ENCODE measurements around the gene ASB10. TPM values are rescaled to one million over a fixed set of nuclear protein-coding genes. Genes with fewer than 3 reads are reported as not detected.

ASB10 gene
- total and polyA plus RNA-seq, 2 of the 13 experiments (the other 11 are each of a cell fraction or from before 2014, with no cell fraction given), result not detected

DNA sequence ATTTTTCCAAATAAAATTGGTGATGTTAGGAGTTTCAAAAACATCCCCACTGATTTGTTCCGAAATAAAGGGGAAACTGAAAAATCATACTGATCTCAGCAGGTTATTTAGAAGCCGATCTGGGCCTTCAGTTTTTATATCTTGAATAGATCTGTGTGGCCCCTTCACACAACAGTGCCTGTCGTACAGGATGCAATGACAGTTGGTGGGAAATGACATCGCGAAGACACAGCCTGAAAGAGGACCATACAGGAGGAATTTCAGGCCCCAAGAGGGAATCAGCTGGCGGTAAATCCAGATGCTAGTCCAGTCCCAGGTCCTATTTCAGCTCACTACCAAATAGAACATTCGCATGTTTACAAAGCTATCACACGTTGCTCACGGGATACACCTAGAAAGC, 20.3 kb upstream of the ASB10 start:
- no peak for DNase-seq (ENCODE audit: low spot score)
- intact Hi-C loops (cut with micrococcal nuclease; ENCODE audit: unreplicated experiment), result no loop called here
- Histone ChIP-seq H3K36me3 (replicated peaks in 1 of 2; ENCODE audit: control insufficient read depth in 1 of 2, insufficient read depth in 2 of 2, low read length in 2 of 2) (no peaks in the 10 kb centered on the region), H4K20me1 (ENCODE audit: insufficient read depth, low read length) (0 out of 2 replicates have a peak, but pooled peaks cover 3% of the 10 kb centered on the region), H3K4me1 (ENCODE audit: insufficient read depth, low read length) (no peaks in the 10 kb centered on the region), H3K79me2 (ENCODE audit: insufficient read depth, low read length) (no peaks in the 10 kb centered on the region), H3K4me3 (replicated peaks in 1 of 3; ENCODE audit: insufficient read depth in 1 of 3, low read depth in 2 of 3, low read length in 3 of 3) (no peak overlapping the region), H2AFZ (ENCODE audit: low read length) (no peak overlapping the region), H3K4me2 (ENCODE audit: low read depth, low read length) (no peak overlapping the region), H3K27me3 (ENCODE audit: control insufficient read depth in 1 of 2, insufficient read depth in 2 of 2, low read length in 2 of 2) (peaks cover 4 to 59% of the 10 kb centered on the region in 2 experiments), H3K9me3 (ENCODE audit: low read length) (no peaks in the 10 kb centered on the region), H3K27ac (ENCODE audit: extremely low read length, insufficient read depth, low read length) (no peak overlapping the region), H3K9ac (ENCODE audit: insufficient read depth, low read depth, low read length) (no peak overlapping the region)
- no peak for ATAC-seq
- no peak for FAIRE-seq
- in situ Hi-C loops (cut with HindIII; ENCODE audit: extremely low pct_ligation_motif_present, low pct_unique_long_range_greater_than_20kb), result no loop called here
- POLR2A ChIA-PET, result no interaction called here
- BruUV-seq (replicated peaks), result no TSS peak
- TF ChIP-seq, protein P1, sequence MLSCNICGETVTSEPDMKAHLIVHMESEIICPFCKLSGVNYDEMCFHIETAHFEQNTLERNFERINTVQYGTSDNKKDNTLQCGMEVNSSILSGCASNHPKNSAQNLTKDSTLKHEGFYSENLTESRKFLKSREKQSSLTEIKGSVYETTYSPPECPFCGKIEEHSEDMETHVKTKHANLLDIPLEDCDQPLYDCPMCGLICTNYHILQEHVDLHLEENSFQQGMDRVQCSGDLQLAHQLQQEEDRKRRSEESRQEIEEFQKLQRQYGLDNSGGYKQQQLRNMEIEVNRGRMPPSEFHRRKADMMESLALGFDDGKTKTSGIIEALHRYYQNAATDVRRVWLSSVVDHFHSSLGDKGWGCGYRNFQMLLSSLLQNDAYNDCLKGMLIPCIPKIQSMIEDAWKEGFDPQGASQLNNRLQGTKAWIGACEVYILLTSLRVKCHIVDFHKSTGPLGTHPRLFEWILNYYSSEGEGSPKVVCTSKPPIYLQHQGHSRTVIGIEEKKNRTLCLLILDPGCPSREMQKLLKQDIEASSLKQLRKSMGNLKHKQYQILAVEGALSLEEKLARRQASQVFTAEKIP (CRISPR knock-in tag; IDR thresholded peaks at IDR 0.05; ENCODE audit: borderline replicate concordance), result no peak
- TF ChIP-seq NFIB (CRISPR knock-in tag; IDR thresholded peaks at IDR 0.05; ENCODE audit: borderline replicate concordance) (no peak), KLF9 (CRISPR knock-in tag; IDR thresholded peaks at IDR 0.05; ENCODE audit: low read depth) (no peak), HHEX (CRISPR knock-in tag; IDR thresholded peaks at IDR 0.05) (no peak), ZNF709 (CRISPR knock-in tag; IDR thresholded peaks at IDR 0.05) (no peak), HNF4A (CRISPR knock-in tag; IDR thresholded peaks at IDR 0.05) (no peak), TCF12 (IDR thresholded peaks at IDR 0.05) (no peak), TCF12 (CRISPR knock-in tag; IDR thresholded peaks at IDR 0.05) (no peak), ZNF354B (CRISPR knock-in tag; IDR thresholded peaks at IDR 0.05) (no peak), BORCS8-MEF2B (CRISPR knock-in tag; IDR thresholded peaks at IDR 0.05) (no peak), U2AF2 (IDR thresholded peaks at IDR 0.05; ENCODE audit: low read depth, low read length) (no peak), ZNF777 (CRISPR knock-in tag; IDR thresholded peaks at IDR 0.05) (no peak), SP1 (IDR thresholded peaks at IDR 0.05) (no peak), SP1 (CRISPR knock-in tag; IDR thresholded peaks at IDR 0.05) (no peak), KLF11 (CRISPR knock-in tag; IDR thresholded peaks at IDR 0.05) (no peak), HOXA7 (CRISPR knock-in tag; IDR thresholded peaks at IDR 0.05) (no peak)
- TF ChIP-seq, protein P2, sequence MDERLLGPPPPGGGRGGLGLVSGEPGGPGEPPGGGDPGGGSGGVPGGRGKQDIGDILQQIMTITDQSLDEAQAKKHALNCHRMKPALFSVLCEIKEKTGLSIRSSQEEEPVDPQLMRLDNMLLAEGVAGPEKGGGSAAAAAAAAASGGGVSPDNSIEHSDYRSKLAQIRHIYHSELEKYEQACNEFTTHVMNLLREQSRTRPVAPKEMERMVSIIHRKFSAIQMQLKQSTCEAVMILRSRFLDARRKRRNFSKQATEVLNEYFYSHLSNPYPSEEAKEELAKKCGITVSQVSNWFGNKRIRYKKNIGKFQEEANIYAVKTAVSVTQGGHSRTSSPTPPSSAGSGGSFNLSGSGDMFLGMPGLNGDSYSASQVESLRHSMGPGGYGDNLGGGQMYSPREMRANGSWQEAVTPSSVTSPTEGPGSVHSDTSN (CRISPR knock-in tag; IDR thresholded peaks at IDR 0.05), result no peak
- TF ChIP-seq, protein P3, sequence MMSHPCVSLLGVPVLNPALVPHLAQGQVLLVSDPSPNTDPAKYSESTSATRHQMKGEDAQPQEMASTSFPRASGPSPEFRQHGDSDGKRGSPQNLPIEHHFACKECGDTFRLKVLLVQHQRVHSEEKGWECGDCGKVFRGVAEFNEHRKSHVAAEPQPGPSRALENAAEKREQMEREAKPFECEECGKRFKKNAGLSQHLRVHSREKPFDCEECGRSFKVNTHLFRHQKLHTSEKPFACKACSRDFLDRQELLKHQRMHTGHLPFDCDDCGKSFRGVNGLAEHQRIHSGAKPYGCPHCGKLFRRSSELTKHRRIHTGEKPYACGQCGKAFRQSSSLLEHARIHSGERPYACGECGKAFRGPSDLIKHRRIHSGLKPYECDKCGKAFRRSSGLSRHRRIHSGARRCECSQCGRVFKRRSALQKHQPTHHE (CRISPR knock-in tag; IDR thresholded peaks at IDR 0.05; ENCODE audit: borderline replicate concordance), result no peak
- TF ChIP-seq, protein P4, sequence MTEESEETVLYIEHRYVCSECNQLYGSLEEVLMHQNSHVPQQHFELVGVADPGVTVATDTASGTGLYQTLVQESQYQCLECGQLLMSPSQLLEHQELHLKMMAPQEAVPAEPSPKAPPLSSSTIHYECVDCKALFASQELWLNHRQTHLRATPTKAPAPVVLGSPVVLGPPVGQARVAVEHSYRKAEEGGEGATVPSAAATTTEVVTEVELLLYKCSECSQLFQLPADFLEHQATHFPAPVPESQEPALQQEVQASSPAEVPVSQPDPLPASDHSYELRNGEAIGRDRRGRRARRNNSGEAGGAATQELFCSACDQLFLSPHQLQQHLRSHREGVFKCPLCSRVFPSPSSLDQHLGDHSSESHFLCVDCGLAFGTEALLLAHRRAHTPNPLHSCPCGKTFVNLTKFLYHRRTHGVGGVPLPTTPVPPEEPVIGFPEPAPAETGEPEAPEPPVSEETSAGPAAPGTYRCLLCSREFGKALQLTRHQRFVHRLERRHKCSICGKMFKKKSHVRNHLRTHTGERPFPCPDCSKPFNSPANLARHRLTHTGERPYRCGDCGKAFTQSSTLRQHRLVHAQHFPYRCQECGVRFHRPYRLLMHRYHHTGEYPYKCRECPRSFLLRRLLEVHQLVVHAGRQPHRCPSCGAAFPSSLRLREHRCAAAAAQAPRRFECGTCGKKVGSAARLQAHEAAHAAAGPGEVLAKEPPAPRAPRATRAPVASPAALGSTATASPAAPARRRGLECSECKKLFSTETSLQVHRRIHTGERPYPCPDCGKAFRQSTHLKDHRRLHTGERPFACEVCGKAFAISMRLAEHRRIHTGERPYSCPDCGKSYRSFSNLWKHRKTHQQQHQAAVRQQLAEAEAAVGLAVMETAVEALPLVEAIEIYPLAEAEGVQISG (CRISPR knock-in tag; IDR thresholded peaks at IDR 0.05), result no peak
- TF ChIP-seq, protein P5, sequence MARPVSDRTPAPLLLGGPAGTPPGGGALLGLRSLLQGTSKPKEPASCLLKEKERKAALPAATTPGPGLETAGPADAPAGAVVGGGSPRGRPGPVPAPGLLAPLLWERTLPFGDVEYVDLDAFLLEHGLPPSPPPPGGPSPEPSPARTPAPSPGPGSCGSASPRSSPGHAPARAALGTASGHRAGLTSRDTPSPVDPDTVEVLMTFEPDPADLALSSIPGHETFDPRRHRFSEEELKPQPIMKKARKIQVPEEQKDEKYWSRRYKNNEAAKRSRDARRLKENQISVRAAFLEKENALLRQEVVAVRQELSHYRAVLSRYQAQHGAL (CRISPR knock-in tag; IDR thresholded peaks at IDR 0.05; ENCODE audit: not compliant biosample characterization), result no peak
- WGBS (ENCODE audit: low lambda C conversion rate), result 39% methylated on average over 6 of the region's 9 CpGs
- CTCF ChIA-PET (ENCODE audit: low intra/inter-chr PET ratio, low total read pairs), result no interaction called here
